ENCODE measurements around the gene PAPOLG. TPM values are rescaled to one million over a fixed set of nuclear protein-coding genes. Genes with fewer than 3 reads are reported as not detected.

The PAPOLG gene
- total RNA-seq, 2 experiments from 2014 or later: 13.2 to 13.8 TPM

DNA sequence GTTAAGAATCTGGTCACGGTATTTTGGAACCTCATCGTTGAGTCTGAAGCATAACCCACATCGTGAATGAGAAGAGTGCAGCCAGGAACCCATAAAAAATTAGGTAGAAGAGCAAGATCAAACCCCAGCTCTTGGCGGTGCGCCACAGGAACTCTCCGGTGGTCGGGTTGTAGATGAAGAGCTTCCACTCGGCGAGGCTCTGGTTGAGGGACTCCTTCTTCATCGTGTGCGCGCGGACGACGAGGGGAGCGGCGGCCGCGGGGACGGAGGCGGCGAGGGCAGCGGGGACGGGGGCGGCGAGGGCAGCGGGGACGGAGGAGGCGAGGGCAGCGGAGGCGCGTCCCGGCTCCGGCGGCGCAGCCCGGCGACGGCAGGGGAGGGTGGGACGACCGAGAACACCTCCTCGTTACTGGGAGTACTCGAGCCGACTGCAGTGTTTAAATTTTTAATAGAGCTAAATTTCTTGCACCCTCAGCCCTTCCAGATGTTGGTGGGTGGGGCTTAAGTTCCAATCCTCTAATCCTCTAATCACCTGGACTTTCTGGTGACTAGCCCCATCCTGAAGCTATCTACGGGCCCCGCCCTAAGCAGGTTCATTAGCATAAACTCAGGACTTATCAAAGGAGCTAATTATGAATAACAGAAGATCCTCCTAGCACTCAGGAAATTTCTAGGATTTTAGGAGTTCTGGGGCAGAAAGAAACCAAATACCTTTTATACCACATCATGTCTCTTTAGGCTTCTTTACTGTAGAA is 20.4 kb upstream of the PAPOLG start:
- ATAC-seq: peak; percentile 76
- peak; percentile 65 for DNase-seq
- H3K27ac Mint-ChIP-seq: no peak overlapping the region
- H3K4me3 Mint-ChIP-seq: peak overlapping the region; percentile 73
- TF ChIP-seq CTCF (IDR thresholded peaks at IDR 0.05): no peak
- ChIA-PET POLR2A (no interaction called here), CTCF (interaction anchor here (1.0 to 1.8 kb wide), 3 partner anchors 9 to 264 kb away, joined by 3 to 4 read pairs (median 4); partner anchors contain the start of gene PAPOLG)
- no peaks in the 10 kb centered on the region for H3K9me3 Mint-ChIP-seq
- peaks cover 4% of the 10 kb centered on the region for H3K4me1 Mint-ChIP-seq (ENCODE audit: low read depth)
- intact Hi-C loops (cut with micrococcal nuclease): no loop called here
- no peaks in the 10 kb centered on the region for H3K36me3 Mint-ChIP-seq (ENCODE audit: low read depth)
- H3K27me3 Mint-ChIP-seq: peaks cover 18% of the 10 kb centered on the region

- TF ChIP-seq CTCF (IDR thresholded peaks at IDR 0.05): no peak
- no peak overlapping the region for H3K27ac Mint-ChIP-seq
- peaks cover 18% of the 10 kb centered on the region for H3K27me3 Mint-ChIP-seq
- ATAC-seq: no peak
- H3K4me1 Mint-ChIP-seq (ENCODE audit: low read depth): peaks cover 4% of the 10 kb centered on the region
- H3K4me3 Mint-ChIP-seq: no peak overlapping the region
- ChIA-PET POLR2A (interaction anchor here (0.6 kb wide), 1 partner anchor 10 kb away, joined by 3 read pairs; no protein-coding TSS in a partner anchor), CTCF (interaction anchor here (0.9 to 1.4 kb wide), 2 partner anchors 31 to 64 kb away, joined by 3 to 10 read pairs; no protein-coding TSS in a partner anchor)
- no peaks in the 10 kb centered on the region for H3K9me3 Mint-ChIP-seq
- no peak for DNase-seq
- intact Hi-C loops (cut with micrococcal nuclease): no loop called here
- H3K36me3 Mint-ChIP-seq (ENCODE audit: low read depth): no peaks in the 10 kb centered on the region
These were observed 17.4 kb upstream of the PAPOLG start for GRCh38 chr2:60738679-60739078.

GRCh38 chr2:60739156-60739555 is 16.9 kb upstream of the PAPOLG start:
- no peak for DNase-seq
- ChIA-PET POLR2A (no interaction called here), CTCF (interaction anchor here (0.9 to 1.4 kb wide), 2 partner anchors 31 to 64 kb away, joined by 3 to 10 read pairs; no protein-coding TSS in a partner anchor)
- H3K4me3 Mint-ChIP-seq: no peak overlapping the region
- ATAC-seq: no peak
- no peak for TF ChIP-seq CTCF (IDR thresholded peaks at IDR 0.05)
- peaks cover 18% of the 10 kb centered on the region for H3K27me3 Mint-ChIP-seq
- intact Hi-C loops (cut with micrococcal nuclease): no loop called here
- H3K9me3 Mint-ChIP-seq: no peaks in the 10 kb centered on the region
- H3K36me3 Mint-ChIP-seq (ENCODE audit: low read depth): no peaks in the 10 kb centered on the region
- peaks cover 4% of the 10 kb centered on the region for H3K4me1 Mint-ChIP-seq (ENCODE audit: low read depth)
- H3K27ac Mint-ChIP-seq: no peak overlapping the region

DNA sequence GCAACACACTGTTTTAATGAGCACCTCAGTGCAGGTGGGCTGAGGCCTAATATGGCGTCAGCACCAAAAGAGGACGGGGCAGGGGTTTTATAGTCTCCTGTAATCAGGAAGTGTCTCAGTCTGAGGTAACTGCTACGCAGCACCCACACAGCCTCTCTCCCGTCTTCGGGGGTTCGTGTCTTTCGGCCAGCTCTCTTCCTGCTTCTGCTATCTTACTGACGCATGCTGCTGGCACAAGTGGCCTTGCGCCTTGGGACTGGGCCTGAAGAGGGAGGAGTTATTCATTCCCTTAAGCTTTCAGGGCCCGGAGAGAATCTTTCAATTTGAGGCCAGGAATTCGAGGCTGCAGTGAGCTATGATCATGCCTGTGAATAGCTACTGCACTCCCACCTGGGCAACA is 14.5 kb upstream of the PAPOLG start:
- ChIA-PET POLR2A (interaction anchor here (1.6 kb wide), 1 partner anchor 14 kb away, joined by 4 read pairs; the partner anchor contains the start of gene PAPOLG), CTCF (interaction anchor here (1.1 kb wide), 1 partner anchor 34 kb away, joined by 3 read pairs; no protein-coding TSS in a partner anchor)
- DNase-seq: no peak
- intact Hi-C loops (cut with micrococcal nuclease): no loop called here
- H3K27me3 Mint-ChIP-seq: peaks cover 5% of the 10 kb centered on the region
- H3K4me3 Mint-ChIP-seq: no peak overlapping the region
- H3K36me3 Mint-ChIP-seq (ENCODE audit: low read depth): no peaks in the 10 kb centered on the region
- ATAC-seq: no peak
- H3K9me3 Mint-ChIP-seq: no peaks in the 10 kb centered on the region
- H3K4me1 Mint-ChIP-seq (ENCODE audit: low read depth): peaks cover 11% of the 10 kb centered on the region
- no peak overlapping the region for H3K27ac Mint-ChIP-seq
- no peak for TF ChIP-seq CTCF (IDR thresholded peaks at IDR 0.05)

- peaks cover 3% of the 10 kb centered on the region for H3K27me3 Mint-ChIP-seq
- no peak for DNase-seq
- peaks cover 11% of the 10 kb centered on the region for H3K4me1 Mint-ChIP-seq (ENCODE audit: low read depth)
- no peaks in the 10 kb centered on the region for H3K9me3 Mint-ChIP-seq
- no peaks in the 10 kb centered on the region for H3K36me3 Mint-ChIP-seq (ENCODE audit: low read depth)
- ATAC-seq: no peak
- TF ChIP-seq CTCF (IDR thresholded peaks at IDR 0.05): no peak
- intact Hi-C loops (cut with micrococcal nuclease): no loop called here
- ChIA-PET POLR2A (interaction anchor here (1.6 kb wide), 1 partner anchor 14 kb away, joined by 4 read pairs; the partner anchor contains the start of gene PAPOLG), CTCF (no interaction called here)
- no peak overlapping the region for H3K4me3 Mint-ChIP-seq
- no peak overlapping the region for H3K27ac Mint-ChIP-seq
These were observed 13.6 kb upstream of the PAPOLG start for GRCh38 chr2:60742419-60742818.
